GM10266 (cell line): ENCODE data around the gene NAV2.

ENCODE experiments used
- DNase-seq: peaks from one replicate; pipeline ENCODE4 v3.0.0; 2012; ENCODE audit errors: extremely low spot score
- CTCF ChIP-seq: IDR thresholded peaks from 2 replicates; pipeline ENCODE4 v1.5.1; 2012; ENCODE audit warnings: mild to moderate bottlenecking, low read depth; ENCODE audit not compliant: control insufficient read depth, insufficient read depth; ENCODE audit errors: missing control alignments

Gene NAV2

GRCh38 chr11:19696904-19697303 is 15.7 kb upstream of the NAV2 start:
- no peak for TF ChIP-seq CTCF
- no peak for DNase-seq

GRCh38 chr11:19697721-19698121 is 14.9 kb upstream of the NAV2 start:
- no peak for TF ChIP-seq CTCF
- DNase-seq: no peak

- no peak for TF ChIP-seq CTCF
- no peak for DNase-seq
These were observed 13.9 kb upstream of the NAV2 start for GRCh38 chr11:19698493-19699292.

GRCh38 chr11:19701421-19701820 is 11.2 kb upstream of the NAV2 start:
- TF ChIP-seq CTCF: no peak
- DNase-seq: no peak

- no peak for DNase-seq
These were observed 10.0 kb upstream of the NAV2 start for GRCh38 chr11:19702620-19703019.

GRCh38 chr11:19703211-19703610 is 9.4 kb upstream of the NAV2 start:
- no peak for TF ChIP-seq CTCF
- DNase-seq: no peak

More at GRCh38 chr11:19702620-19703019, 10.0 kb upstream of the NAV2 start:
- no peak for TF ChIP-seq CTCF

- no peak for TF ChIP-seq CTCF
- no peak for DNase-seq
These were observed 8.4 kb upstream of the NAV2 start for GRCh38 chr11:19704213-19704612.
